NCI-H2107 (cell line): ENCODE data around the gene CNPY1.
"Not testable (repeated sequence)": the region's sequence is repeated elsewhere in the genome, so short reads cannot be mapped to it uniquely, and the experiment has no call there.

ENCODE experiments used
- DNase-seq: peaks from one replicate; lab custom pipeline; 2025; lab: John Stamatoyannopoulos, UW

CNPY1 gene

DNA sequence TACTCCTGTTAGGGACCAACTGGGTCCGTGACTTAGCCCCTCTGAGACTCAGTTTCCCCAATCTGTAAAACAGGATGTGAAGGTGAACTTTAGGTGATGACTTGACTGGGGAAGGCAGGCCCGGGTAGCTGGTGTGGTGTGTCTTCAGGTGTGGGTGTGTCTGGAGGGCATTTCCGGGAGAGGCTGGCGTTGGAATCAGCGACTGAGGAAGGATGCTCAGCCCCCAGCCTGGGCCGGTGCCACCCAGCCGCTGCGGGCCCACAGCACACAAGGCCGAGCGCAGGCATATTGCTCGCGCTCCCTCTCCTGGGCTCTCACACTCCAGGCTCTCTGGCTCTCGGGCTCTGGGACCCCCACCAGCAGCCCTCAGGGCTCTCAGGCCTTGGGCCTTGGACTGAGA is 31.7 kb upstream of the CNPY1 start:
- no peak for DNase-seq

DNA sequence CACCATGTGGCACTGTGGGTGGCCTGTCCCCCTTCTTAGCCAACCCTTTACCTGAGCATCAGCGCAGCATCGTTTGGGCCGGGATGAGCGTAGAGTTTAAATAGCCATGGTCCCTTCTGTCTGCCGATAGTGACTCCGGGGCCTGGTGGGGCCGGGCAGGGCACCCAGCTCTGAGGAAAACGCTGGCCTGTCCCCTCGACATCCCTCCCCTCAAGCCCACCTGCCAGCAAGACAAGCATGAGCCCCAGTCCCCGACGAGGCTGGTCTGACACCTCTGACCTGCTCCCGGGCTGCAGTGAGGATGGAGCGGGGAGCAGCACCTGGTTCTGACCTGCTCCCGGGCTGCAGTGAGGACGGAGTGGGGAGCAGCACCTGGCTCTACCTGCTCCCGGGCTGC is 31.1 kb upstream of the CNPY1 start:
- DNase-seq, result no peak

DNA sequence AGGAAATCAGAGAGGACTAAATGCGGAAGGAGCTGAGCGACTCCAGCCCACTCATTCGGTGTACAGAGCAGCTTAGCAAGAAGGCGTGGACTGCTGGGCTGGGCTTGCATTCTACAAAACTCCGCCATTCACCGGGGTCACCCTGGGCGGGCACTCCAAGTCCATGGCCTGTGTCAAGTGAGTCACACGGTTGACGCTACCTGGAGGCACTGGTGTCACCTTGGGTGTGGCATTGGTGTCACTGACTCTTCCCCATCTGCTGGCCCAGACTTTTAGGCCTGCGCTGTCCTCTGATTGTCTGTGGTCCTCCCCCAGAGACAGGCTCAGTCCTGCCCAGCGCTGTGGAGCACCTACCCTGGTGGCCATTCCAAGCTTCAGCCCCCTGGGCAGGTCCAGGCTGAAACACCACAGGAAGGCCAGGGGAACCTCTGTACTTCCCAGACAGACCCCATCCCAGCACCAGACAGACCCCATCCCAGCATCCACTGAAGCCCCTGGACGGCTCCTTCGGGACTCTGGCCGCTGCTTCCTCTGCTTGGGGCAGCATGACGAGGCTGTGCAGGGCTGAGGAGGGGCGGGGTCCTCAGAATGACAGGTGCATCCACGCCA is 30.6 kb upstream of the CNPY1 start:
- DNase-seq, result no peak

DNA sequence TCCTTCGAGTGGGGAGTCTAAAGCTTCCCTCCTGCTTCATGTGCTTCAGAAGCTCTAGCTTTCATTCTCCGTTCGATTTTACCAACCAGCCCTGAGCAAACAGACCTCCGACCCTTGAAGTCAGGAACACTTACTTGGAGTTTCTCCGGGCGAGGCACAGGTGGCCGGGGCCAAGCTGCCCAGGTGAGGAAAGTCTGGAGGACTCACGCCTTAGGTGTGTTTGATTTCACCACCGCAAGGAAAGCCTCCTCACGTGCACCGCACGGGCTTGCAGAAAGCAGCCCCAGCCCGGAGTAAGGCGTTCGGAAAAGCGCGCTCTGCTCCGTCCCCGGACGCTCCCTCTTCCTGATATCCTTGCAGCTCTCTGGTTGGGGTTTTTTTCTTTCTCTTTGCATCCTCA is 30.1 kb upstream of the CNPY1 start:
- no peak for DNase-seq

DNA sequence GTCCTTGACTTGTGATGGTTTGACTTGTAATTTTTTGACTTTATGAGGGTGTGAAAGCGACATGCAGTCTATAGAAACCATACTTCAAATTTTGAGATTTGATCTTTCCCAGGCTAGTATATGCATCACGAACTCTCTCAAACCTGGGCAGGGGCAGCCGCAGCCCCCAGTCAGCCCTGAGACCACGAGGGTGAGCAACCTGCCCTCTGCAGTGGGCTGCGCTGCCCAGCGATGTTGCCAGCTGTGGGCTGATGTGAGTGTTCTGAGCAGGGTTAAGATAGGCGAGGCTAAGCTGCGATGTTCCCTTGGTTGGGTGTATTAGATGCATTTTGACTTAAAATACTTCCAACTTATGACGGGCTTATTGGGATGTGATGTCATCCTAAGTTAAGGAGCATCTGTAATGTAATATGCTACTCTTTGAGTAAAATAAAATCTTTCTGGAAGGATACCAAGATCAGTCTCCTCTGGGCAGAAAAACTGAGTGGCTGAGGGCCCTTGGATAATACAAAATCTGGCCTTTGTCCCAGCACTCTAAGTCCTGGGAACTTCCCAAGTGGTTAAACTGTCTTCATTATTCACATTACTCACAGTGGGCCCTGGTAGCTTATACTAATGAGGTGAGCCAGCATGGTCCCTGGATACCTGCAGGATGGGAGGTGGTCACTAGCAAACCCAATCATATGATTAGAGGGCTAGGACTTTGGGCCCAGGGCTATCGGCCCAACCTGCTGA is 28.4 kb upstream of the CNPY1 start:
- DNase-seq, result no peak

DNA sequence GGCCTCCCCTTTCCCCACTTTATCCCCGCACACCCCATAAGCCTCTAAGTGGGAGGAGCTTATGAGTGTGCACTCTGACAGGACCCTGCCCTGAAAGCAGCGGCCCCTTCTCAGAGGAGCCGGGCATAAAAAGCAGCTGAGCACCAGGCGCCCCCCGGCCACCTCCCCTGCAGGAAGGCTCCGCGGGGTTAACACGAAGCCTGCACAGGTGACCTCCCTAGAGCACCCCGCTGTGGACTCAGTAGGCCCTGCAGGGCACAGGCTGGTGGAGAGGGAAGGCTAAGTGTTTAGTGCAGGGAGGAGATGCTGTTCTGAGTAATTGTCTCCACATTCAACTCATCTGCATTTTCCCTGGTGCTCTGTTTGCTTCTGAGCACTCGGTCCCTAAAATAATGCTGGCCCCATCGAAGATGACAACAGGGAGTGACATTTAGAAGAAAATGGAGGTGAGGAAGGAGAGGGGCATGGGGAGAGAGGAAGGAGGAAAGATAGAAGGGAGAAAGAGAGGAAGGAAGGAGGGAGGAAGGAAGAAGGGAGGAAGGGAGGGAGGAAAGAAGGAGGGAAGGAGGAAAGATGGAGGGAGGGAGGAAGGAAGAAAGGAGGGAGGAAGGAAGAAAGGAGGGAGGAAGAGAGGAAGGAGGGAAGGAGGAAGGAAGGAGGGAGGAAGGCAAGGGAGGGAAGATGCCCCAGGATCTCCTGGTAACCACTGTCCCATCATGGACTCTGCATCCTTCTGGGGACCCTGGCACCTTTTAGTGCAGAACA is 25.4 kb upstream of the CNPY1 start:
- DNase-seq, result no peak

DNA sequence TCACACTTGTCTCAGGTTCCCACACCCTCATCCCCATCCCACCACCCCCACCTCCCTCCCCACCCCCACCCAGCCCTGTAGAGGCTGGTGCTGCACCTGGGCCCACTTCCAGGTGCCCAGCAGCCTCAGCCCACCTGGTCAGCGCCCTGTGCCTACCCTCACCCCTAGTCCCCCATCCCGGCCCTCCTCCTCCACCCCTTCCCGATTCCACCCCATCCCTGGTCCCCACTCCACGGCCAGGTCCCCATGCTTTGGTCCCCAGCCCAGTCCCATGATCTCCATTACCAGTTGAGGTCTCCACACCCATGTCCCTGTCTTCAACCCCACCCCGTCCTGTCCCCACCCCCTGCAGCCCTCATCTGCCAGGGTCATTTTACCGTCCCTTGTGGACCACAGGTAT is 24.6 kb upstream of the CNPY1 start:
- DNase-seq, result no peak

DNA sequence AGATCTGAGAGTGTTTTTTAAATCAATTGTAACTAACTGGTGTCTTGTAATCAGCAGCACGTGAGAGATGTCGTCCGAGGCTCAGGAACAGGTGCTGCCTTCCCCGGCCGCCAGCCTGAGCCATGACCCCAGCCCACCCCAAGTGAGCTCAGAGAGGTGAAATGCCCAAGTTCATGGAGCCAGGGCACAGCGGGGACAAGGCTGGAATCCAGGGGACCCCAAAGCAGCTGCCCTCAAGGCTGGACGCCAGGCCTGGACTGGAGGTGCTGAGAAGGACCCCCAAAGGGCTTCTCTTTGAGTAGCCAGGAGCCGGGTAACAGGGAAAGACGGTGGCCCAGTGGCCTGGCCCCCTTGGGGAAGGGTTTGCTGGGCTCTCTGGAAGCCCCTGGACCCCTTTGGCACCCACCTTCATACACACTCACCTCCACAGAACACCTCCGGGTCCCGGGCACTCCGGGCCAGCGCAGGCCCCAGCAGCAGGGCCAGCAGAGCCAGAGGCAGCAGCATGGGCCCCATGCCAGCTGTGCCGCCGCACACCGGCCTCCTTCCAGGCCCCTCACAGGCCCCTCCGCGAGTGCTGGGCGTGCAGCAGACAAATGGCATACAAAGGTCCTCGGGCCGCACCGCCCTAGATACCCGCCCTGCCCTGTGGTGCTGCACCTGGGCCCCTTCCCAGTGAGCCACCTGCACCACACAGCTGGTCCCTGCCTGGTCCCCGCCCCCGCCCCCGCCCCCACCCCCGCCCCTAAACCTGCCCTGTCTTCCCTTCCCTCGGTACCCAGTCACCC is 24.0 kb upstream of the CNPY1 start:
- DNase-seq, result no peak

DNA sequence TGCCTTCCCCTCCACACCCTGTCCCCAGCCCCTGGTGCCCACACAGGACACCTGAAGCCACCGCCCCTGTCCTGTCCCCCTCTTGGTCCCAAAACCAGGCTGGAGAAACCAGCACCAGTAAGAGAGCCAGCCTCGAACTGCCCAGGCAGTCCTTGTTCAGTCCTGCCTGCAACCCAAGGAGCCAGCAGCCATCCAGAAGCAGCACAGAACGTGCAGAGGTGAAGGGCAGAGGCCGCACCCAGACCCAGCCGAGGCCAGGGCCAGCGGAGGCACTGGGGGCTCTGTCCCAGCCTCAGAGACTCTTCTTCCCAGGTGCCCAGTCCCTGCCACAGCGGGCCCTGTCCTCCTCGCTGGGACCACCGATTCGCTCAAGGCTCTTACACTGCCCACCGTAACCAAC is 23.3 kb upstream of the CNPY1 start:
- no peak for DNase-seq

DNA sequence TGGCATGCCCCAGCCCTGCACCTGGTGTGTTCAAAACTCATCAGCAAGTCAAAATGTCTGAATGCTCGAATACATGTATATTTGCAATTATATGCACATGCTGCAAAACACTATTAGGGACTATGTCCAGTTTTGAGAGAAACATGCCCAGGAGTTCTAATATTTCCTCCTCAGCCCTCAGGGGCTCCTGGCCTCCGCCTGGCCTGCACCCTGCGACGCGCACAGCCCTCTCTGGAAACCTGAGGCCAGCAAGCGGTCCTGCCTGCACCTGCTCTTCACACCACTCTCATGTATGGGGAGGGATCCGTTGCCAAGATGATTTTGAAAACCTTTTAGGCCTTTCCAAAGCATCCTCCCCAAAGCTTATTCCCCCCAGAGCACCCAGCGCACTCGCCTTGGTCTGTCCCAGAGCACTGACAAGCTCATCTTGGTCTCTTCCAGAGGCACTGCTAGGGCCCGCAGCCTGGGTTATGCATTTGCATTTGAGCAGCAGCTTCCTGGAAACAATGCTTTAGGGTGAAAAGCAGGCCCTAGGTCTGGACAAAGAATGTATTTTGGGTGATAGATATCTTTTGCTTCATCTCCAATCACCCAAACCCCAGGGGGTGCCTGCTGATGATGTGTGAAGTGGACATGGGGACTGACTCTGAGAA is 22.6 kb upstream of the CNPY1 start:
- no peak for DNase-seq

DNA sequence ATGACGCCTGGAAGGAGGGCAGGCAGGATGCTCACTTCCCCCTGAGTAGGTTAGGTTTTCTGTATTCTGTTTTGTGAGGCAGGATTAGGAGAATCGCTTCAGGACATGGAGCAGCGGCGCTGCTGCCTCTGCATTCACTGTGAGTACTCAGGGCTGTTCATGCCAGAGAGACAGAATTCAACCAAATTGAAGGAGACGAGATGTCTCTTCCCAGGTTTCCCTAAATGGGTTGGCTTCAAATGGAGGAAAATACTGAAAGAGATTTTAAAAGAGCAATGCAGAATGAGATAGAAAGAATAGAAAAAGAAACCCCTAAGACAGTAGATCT is 21.9 kb upstream of the CNPY1 start:
- DNase-seq, result no peak

DNA sequence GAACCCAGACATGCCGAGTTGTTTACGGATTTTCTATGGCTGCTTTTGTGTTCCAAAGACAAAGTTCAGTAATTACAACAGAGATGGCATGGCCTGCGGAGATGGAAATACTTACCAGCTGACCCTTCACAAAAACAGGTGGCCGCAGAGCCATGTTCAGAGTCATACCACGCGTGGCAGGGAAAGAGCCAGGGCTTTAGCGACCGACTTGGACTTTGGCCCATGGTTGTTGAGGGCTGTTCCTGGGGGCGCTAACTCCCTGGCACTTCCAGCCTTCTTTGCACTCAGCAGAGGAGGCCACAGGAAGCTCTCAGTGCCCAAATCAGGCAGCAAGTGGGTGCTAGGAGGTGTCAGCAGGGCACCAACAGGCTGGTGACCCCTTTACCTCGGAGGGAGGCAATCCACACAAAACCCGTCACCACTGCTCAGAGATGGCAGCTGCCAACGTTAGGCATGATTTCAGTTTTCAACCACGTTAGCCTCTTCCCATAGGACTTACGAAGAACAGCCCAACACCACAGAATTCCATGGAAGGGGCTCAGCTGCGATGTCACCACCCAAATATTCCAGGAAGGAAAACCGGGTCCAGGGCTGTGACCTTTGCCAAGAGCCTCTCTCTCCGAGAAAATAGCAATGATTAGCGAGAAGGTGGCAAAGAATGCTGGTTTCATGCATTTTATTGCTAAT is 21.4 kb upstream of the CNPY1 start:
- no peak for DNase-seq

DNA sequence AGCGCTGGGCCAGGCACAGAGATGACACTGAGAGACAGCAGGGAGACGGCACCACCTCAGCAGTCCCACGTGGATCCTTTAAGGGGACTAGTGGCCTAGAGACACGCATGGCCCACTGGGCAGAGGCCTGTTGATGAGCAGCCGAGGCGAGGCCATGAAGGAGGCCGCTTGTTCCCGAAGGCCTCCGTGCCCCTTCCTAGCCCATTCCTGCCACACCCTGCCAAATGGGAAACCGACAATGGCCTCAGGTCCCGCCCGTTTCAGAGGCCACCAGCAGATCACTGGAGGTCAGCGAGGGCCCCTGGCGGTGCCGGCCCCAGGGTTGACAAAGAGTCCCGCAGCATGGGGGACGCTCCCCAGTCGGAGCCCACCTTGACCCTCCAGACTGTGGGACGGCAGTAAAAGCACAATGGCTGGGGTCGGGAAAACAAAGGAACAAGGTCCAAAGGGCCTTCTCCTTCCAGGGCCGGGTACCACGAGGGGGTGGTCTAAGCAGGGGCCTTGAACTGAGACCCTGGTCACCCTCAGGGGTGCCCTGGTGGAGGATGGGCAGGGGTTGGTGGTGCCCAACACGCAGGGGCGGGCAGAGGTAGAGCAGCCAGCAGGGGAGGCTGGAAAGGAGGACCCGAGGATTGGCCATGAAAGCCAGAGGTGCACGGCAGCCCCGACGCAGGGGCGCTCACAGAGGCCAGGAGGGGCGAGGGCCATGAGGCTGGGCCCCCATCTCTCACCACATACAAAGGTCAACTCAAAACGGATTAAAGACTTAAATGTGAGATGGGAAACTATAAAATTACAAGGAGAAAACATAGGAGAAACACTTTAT is 19.9 kb upstream of the CNPY1 start:
- DNase-seq, result no peak

DNA sequence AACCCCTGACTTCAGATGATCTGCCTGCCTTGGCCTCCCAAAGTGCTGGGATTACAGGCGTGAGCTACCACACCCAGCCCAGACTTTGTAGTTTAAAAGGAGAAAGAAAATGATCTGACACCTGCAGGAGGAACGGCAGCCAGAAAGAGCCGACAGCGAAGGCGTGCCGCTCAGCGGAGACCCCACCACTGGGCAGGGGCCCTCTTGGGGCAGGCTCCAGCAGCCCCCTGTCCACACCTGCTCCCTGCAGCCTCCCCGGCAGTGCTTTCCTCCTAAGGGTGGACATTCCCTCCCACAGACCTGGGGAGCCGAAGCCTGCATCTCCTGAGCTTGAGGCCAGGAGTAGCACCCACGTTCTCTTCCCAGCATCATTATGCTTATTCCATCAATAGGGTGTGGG is 19.2 kb upstream of the CNPY1 start:
- no peak for DNase-seq

DNA sequence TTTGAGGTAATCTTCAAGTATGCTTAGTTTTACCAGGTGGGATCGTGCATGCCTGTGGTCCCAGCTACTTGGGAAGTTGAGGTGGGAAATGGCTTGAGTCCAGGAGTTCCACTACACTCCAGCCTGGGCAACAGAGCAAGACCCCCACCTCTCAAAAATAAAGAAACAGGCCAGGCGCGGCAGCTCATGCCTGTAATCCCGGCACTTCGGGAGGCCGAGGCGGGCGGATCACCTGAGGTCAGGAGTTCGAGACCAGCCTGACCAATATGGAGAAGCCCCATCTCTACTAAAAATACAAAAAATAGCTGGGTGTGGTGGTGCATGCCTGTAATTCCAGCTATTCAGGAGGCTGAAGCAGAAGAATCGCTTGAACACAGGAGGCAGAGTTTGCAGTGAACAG is 16.6 kb upstream of the CNPY1 start:
- DNase-seq, result not testable (repeated sequence)

DNA sequence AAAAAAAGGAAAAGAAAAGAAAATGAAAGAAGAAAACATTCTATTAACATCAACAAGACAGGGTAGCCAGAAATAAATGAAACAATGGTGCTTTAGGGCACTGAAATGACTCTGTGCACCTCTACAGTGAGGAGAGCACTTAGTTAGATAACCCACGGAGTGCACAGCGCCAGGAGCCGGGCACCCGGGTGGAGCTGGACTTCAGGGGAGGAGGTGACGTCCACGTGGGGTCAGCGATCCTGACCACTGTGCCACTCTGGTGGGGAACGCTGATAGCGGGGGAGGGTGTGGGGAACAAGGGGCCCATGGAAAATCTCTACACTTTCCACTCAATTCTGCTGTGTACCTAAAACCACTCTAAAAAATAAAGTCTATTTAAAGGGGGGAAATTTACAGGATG is 15.7 kb upstream of the CNPY1 start:
- DNase-seq, result no peak

DNA sequence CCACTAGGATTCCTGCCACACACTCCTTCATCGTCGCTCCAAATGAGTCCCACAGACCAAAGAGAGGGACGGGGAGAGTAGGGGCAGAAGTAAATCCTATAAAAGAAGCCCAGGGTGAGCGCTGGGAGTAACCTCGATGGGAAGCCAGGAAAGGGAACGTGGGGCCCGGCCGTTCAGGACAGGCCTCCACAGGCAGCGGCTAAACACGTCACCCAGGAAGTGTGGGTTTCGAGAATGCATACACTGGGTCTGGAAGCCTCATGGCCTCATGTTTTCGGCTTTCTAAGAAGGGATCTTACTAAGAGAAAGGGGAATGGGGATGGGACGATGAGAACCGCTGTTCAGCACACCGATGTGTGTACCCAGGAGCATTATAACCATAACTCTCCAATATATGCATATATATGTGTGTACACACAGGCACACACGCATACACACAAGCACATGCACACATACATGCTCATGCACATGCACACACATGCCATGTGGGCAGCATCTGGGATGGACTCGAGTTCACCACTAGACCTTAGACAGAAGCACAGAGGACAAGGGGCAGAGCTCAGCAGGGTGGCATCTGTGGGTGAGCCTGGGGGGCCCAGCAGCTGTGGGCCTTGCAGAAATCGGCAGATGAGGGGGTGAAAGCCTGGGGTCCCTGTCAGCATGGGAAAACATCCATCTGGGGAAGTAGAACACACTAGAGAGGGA is 14.8 kb upstream of the CNPY1 start:
- no peak for DNase-seq

DNA sequence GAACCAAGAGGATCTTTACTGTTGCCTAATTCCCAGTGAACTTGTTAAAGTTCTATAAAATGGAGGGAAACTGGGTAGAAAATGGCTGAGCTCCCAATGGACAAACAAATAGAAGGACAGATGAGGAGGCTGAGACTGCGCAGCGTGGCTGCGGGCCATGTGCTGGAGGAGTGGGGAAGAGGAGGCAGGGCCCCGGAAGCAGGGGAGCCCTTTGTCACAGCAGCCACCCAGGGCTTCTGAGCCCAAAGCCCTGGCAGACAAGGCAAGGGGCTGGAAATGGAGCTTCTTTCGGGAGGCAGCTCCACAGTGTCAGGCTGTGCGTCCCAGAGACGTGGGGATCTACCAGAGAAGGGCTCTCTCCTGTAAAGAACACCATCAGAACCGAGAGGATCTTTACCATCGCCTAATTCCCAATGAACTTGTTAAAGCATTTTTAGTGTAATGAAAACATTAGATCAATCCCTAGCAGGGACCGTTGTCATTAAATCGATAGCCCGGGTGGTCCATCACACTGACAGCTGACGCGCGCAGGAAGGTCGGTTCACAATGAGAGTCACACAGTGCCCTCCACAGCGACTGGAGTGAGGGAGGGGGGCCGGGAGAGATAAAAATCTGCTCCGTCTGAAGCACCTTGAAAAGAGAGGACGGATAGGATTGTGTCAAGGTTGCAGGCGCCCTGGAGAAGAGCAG is 14.0 kb upstream of the CNPY1 start:
- DNase-seq, result no peak

DNA sequence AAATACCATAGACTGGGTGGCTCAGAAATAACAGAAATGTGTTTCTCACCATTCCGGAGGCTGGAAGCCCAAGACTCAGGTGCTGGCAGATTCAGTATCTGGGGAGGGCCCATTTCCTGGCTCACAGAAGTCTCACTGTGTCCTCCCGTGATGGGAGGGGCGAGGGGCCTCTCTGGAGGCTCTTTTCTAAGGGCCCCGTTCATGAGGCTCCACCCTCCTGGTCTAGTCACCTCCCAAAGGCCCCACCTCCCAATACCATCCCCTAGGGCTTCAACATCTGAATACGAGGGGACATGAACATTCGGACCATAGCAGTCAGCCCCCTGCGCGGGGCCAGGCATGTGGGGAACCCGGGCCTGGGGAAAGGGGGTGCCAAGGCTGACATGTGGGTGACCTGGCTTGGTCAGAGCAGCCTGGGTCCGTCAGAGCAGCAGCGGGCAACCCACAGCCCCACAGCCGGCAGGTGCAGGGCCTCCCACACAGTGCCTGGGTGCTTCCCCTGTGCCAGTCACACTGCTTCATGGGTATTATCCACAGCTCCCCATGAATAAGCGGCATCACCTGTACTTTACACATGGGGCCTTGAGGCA is 13.3 kb upstream of the CNPY1 start:
- DNase-seq, result no peak
